ENCODE results near the gene CCND3.

CCND3 gene

DNA sequence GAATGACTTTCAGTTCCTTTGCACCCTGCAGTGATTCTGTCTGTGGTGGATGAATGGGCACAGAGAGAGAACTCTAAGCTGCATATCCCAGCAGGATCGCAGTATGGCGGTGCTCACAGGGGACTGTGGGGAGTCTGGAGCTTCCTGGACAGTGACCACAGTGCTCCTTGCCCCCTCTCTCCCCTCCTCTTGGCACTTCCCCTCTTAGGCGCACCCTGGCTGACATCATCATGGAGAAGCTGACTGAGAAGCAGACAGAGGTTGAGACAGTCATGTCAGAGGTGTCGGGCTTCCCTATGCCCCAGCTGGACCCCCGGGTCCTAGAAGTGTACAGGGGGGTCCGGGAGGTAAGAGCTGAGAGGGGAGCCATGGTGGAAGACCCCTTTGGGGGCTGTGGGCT is 11.7 kb downstream of the CCND3 start:
- Histone ChIP-seq H3K36me3 (peaks cover 66 to 79% (median 79%) of the 10 kb centered on the region in 3 donors), H3K4me1 (no peaks in the 10 kb centered on the region), H3K4me3 (no peak overlapping the region), H3K9me3 (no peaks in the 10 kb centered on the region), H3K27me3 (no peaks in the 10 kb centered on the region), H3K27ac (no peak overlapping the region)
- intact Hi-C loops (cut with DNase I; ENCODE audit: low total_unique reads) = loop anchor here (10.0 kb wide), 1 partner anchor 295 kb away; no protein-coding TSS in a partner anchor
- no peak for DNase-seq
- TF ChIP-seq CTCF (IDR thresholded peaks at IDR 0.05) = no peak

DNA sequence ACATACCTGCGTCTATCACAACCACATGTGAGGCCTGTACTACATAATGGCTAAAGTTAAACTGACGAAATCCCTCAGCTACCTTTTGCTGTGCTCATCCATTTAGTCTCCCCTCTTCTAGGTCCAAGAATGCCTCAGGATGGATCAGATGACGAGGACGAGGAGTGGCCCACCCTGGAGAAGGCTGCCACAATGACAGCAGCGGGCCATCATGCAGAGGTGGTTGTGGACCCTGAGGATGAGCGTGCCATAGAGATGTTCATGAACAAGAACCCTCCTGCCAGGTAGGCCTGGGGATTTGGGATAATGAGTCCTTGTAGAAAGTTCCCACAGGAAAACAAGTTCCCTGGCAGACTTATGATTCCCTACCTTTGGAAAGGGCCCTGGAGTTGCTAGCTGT is 14.4 kb downstream of the CCND3 start:
- H3K27ac ChIP-seq = no peak overlapping the region
- H3K4me3 ChIP-seq = no peak overlapping the region
- TF ChIP-seq CTCF (IDR thresholded peaks at IDR 0.05) = no peak
- no peak for DNase-seq
- peaks cover 43 to 59% (median 52%) of the 10 kb centered on the region in 3 donors for H3K36me3 ChIP-seq
- H3K9me3 ChIP-seq = no peaks in the 10 kb centered on the region
- intact Hi-C loops (cut with DNase I; ENCODE audit: low total_unique reads) = no loop called here
- H3K27me3 ChIP-seq = no peaks in the 10 kb centered on the region
- H3K4me1 ChIP-seq = peaks cover 0 to 17% (median 13%) of the 10 kb centered on the region in 4 donors

GRCh38 chr6:41922154-41922553 is 19.5 kb downstream of the CCND3 start:
- peaks cover under 1 to 12% (median 1%) of the 10 kb centered on the region in 3 donors for H3K36me3 ChIP-seq
- H3K9me3 ChIP-seq = no peaks in the 10 kb centered on the region
- TF ChIP-seq CTCF (IDR thresholded peaks at IDR 0.05) = no peak
- H3K4me3 ChIP-seq = peak overlapping the region; percentile 80 to 81
- intact Hi-C loops (cut with DNase I; ENCODE audit: low total_unique reads) = loop anchor here (5.0 kb wide), 1 partner anchor 120 kb away; no protein-coding TSS in a partner anchor
- no peaks in the 10 kb centered on the region for H3K27me3 ChIP-seq
- H3K27ac ChIP-seq = peak overlapping the region in 1 of 2 donors; percentile 87
- peaks cover 0 to 51% (median 38%) of the 10 kb centered on the region in 4 donors for H3K4me1 ChIP-seq
- DNase-seq = no peak

GRCh38 chr6:41921712-41921998 is 20.0 kb downstream of the CCND3 start:
- peaks cover 0 to 13% (median 1%) of the 10 kb centered on the region in 3 donors for H3K36me3 ChIP-seq
- no peaks in the 10 kb centered on the region for H3K9me3 ChIP-seq
- no peak for DNase-seq
- peak overlapping the region; percentile 80 to 81 for H3K4me3 ChIP-seq
- peak overlapping the region; percentile 87 to 93 for H3K27ac ChIP-seq
- H3K27me3 ChIP-seq = no peaks in the 10 kb centered on the region
- no peak for TF ChIP-seq CTCF (IDR thresholded peaks at IDR 0.05)
- peaks cover 0 to 56% (median 38%) of the 10 kb centered on the region in 4 donors for H3K4me1 ChIP-seq
- intact Hi-C loops (cut with DNase I; ENCODE audit: low total_unique reads) = loop anchor here (5.0 kb wide), 1 partner anchor 121 kb away; no protein-coding TSS in a partner anchor

- no peaks in the 10 kb centered on the region for H3K9me3 ChIP-seq
- peak; percentile 96 to 98 for TF ChIP-seq CTCF (IDR thresholded peaks at IDR 0.05)
- no peaks in the 10 kb centered on the region for H3K27me3 ChIP-seq
- peaks cover 0 to 56% (median 38%) of the 10 kb centered on the region in 4 donors for H3K4me1 ChIP-seq
- peak within 1 kb of the TSS; percentile 87 to 93 for H3K27ac ChIP-seq
- intact Hi-C loops (cut with DNase I; ENCODE audit: low total_unique reads) = loop anchor here (1.0 to 5.0 kb wide), 2 partner anchors 121 to 134 kb away; partner anchors contain the start of gene TOMM6
- DNase-seq = peak; percentile 92 to 94
- H3K4me3 ChIP-seq = peak within 1 kb of the TSS; percentile 80 to 81
- peaks cover 0 to 18% (median 6%) of the 10 kb centered on the region in 3 donors for H3K36me3 ChIP-seq
These were observed 20.5 kb downstream of the CCND3 start, which contains the start of the genes BYSL and MED20 for GRCh38 chr6:41920921-41921711. BYSL (plus strand) TSS chr6:41921499; CDS start chr6:41921563, 64 bp downstream. MED20 (minus strand) TSS chr6:41921139; CDS start chr6:41921018, 121 bp downstream.
